Stimulated activated naive CD8-positive, alpha-beta T cell treated with anti-CD3 and anti-CD28 coated beads, Interleukin-15, amount 100 ng/mL, for 72 hours (primary cell): ENCODE measurements around the gene ATG5.
"Not testable (repeated sequence)": the region's sequence is repeated elsewhere in the genome, so short reads cannot be mapped to it uniquely, and the experiment has no call there.

ENCODE experiments used
- ATAC-seq: fragments of 150-1000 bp; cut with Tn5 transposase; 2 replicates; pipeline ENCODE4 v1.10.0; 2021; ENCODE audit warnings: mild to moderate bottlenecking, moderate library complexity
- DNase-seq, 2 donors: peaks; one replicate each; pipeline ENCODE4 v3.0.0; 2021 to 2022
- H3K27ac Mint-ChIP-seq, 2 donors: one replicate each; pipeline ENCODE4 v1.8.0; 2022; ENCODE audit warnings: mild to moderate bottlenecking in 2 of 2, mixed read lengths in 2 of 2, moderate library complexity in 2 of 2
- H3K27me3 Mint-ChIP-seq: one replicate; pipeline ENCODE4 v1.8.0; 2022; ENCODE audit warnings: mixed read lengths
- H3K4me1 Mint-ChIP-seq: one replicate; pipeline ENCODE4 v1.8.0; 2022; ENCODE audit warnings: mild to moderate bottlenecking, mixed read lengths
- H3K4me3 Mint-ChIP-seq, 2 donors: one replicate each; pipeline ENCODE4 v1.8.0; 2022; ENCODE audit warnings: mild to moderate bottlenecking in 2 of 2, mixed read lengths in 2 of 2, moderate library complexity in 1 of 2
- H3K9me3 Mint-ChIP-seq, 2 donors: one replicate each; pipeline ENCODE4 v1.8.0; 2022; ENCODE audit warnings: mixed read lengths in 2 of 2

The ATG5 gene

DNA sequence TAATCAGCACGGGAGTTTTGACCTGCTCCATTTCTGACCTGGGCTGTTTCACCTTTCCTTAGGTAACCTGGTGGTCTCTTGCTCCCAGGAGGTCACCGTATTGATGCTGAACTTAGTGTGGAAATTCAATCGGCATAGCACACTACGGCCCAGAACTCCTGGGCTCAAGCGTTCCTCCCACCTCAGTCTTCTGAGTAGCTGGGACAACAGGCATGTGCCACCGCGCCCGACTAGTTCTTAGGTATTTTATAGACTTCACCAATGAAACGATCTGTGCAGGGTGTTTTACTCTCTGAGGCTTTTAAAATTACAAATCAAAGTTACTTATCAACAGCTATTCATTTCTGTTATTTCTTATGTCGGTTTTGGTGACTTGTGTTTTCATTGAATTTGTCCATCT lies 42.1 kb downstream of the ATG5 start:
- H3K4me1 Mint-ChIP-seq = peaks cover 35% of the 10 kb centered on the region
- H3K27me3 Mint-ChIP-seq = no peaks in the 10 kb centered on the region
- no peak overlapping the region for H3K27ac Mint-ChIP-seq
- H3K9me3 Mint-ChIP-seq = no peaks in the 10 kb centered on the region
- ATAC-seq = no peak
- no peak for DNase-seq
- no peak overlapping the region for H3K4me3 Mint-ChIP-seq

GRCh38 chr6:106281661-106282060 lies 43.9 kb downstream of the ATG5 start:
- no peak overlapping the region for H3K27ac Mint-ChIP-seq
- no peaks in the 10 kb centered on the region for H3K9me3 Mint-ChIP-seq
- no peak for DNase-seq
- peaks cover 36% of the 10 kb centered on the region for H3K4me1 Mint-ChIP-seq
- ATAC-seq = peak; percentile 61
- no peak overlapping the region for H3K4me3 Mint-ChIP-seq
- H3K27me3 Mint-ChIP-seq = no peaks in the 10 kb centered on the region

DNA sequence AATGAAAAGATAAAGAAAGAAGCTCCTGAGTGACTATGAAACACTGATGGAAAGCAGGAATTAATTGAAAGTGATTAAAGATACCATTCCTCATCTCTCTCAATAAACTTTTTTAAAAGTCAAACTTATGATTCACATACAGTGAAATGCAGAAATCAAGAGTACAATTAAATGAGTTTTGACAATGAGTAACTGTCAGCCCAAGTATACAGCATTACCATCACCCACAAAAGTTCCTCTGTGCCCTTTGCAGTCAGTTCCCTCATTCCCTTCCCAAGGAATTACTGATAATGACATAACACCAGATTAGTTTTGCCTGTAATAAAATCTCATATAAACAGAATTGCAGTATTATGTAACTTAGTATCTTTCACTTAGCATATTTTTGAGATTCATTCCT lies 44.5 kb downstream of the ATG5 start:
- DNase-seq (no peak), ATAC-seq (no peak)
- Mint-ChIP-seq H3K9me3 (no peaks in the 10 kb centered on the region), H3K4me3 (no peak overlapping the region), H3K27ac (no peak overlapping the region), H3K4me1 (peaks cover 40% of the 10 kb centered on the region), H3K27me3 (no peaks in the 10 kb centered on the region)

GRCh38 chr6:106279179-106279578 lies 46.4 kb downstream of the ATG5 start:
- Mint-ChIP-seq H3K27me3 (no peaks in the 10 kb centered on the region), H3K9me3 (no peaks in the 10 kb centered on the region), H3K4me3 (no peak overlapping the region), H3K27ac (no peak overlapping the region), H3K4me1 (peaks cover 44% of the 10 kb centered on the region)
- ATAC-seq (peak; percentile 82), DNase-seq (no peak)

- H3K27me3 Mint-ChIP-seq = no peaks in the 10 kb centered on the region
- H3K27ac Mint-ChIP-seq = no peak overlapping the region
- no peak for ATAC-seq
- H3K4me3 Mint-ChIP-seq = no peak overlapping the region
- DNase-seq = no peak
- H3K9me3 Mint-ChIP-seq = no peaks in the 10 kb centered on the region
- peaks cover 24% of the 10 kb centered on the region for H3K4me1 Mint-ChIP-seq
These were observed 49.9 kb downstream of the ATG5 start for GRCh38 chr6:106275692-106276091.

DNA sequence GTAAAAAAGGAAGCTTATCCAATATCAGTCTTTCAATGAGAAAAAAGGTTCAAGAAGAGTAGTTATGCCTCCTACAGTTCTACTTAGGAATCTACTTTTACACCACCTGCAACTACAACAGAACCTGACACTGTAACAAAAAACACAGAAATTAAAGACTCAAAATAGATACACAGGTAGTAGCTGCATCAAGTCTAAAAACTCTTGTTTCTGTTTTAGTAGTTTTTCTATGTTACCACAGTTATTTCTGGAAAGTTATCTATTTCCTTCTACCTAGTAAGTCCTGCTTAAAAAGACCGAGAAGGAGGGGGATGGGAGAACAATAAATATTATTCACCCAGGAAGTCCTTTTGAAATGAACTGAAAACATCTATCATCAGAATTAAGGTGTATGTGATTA lies 52.5 kb downstream of the ATG5 start:
- Mint-ChIP-seq H3K27me3 (no peaks in the 10 kb centered on the region), H3K27ac (peak overlapping the region in 1 of 2 donors; percentile 44), H3K9me3 (no peaks in the 10 kb centered on the region), H3K4me1 (peaks cover 10% of the 10 kb centered on the region), H3K4me3 (no peak overlapping the region)
- ATAC-seq (no peak), DNase-seq (no peak)

DNA sequence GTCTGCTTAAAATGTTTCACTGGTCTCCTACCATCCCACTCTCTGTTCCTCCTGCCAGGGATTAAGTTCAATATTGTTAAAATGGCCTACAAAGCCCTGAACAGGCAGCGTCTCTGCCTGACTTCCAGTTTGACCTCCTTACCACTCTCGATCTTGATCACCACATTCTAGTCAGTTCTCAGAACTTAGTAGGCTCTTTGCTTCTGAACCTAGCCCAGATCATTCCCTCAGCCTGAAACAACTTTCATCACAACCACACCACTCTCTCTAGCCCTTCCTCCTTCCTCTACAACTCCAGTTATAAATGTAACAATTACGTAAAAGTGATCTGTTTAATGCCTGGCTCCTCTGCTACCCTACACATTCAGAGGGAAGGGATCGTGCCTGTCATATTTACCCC lies 53.3 kb downstream of the ATG5 start:
- H3K4me3 Mint-ChIP-seq = no peak overlapping the region
- H3K27ac Mint-ChIP-seq = no peak overlapping the region
- peaks cover 0 to under 1% of the 10 kb centered on the region in 2 donors for H3K9me3 Mint-ChIP-seq
- peaks cover 10% of the 10 kb centered on the region for H3K4me1 Mint-ChIP-seq
- DNase-seq (no peak), ATAC-seq (no peak)
- no peaks in the 10 kb centered on the region for H3K27me3 Mint-ChIP-seq

GRCh38 chr6:106270414-106270813 lies 55.1 kb downstream of the ATG5 start:
- no peak overlapping the region for H3K4me3 Mint-ChIP-seq
- peaks cover 9 to 15% of the 10 kb centered on the region in 2 donors for H3K9me3 Mint-ChIP-seq
- H3K27ac Mint-ChIP-seq = no peak overlapping the region
- peaks cover 8% of the 10 kb centered on the region for H3K4me1 Mint-ChIP-seq
- DNase-seq (no peak), ATAC-seq (no peak)
- H3K27me3 Mint-ChIP-seq = no peaks in the 10 kb centered on the region

DNA sequence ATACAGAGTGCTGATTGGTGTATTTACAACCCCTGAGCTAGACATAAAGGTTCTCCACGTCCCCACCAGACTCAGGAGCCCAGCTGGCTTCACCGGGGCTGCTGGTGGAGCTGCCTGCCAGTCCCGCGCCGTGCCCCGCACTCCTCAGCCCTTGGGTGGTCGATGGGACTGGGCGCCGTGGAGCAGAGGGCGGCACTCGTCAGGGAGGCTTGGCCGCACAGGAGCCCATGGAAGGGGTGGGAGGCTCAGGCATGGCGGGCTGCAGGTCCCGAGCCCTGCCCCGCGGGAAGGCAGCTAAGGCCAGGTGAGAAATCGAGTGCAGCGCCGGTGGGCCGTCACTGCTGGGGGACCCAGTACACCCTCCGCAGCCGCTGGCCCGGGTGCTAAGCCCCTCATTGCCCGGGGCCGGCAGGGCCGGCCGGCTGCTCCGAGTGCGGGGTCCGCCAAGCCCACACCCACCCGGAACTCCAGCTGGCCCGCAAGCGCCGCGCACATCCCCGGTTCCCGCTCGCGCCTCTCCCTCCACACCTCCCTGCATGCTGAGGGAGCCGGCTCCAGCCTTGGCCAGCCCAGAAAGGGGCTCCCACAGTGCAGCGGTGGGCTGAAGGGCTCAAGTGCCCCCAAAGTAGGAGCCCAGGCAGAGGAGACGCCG lies 56.2 kb downstream of the ATG5 start:
- H3K4me3 Mint-ChIP-seq, H3K27me3 Mint-ChIP-seq, H3K27ac Mint-ChIP-seq, DNase-seq, ATAC-seq: not testable (repeated sequence)
- peaks cover 20 to 22% of the 10 kb centered on the region in 2 donors for H3K9me3 Mint-ChIP-seq
- H3K4me1 Mint-ChIP-seq = peaks cover 11% of the 10 kb centered on the region

DNA sequence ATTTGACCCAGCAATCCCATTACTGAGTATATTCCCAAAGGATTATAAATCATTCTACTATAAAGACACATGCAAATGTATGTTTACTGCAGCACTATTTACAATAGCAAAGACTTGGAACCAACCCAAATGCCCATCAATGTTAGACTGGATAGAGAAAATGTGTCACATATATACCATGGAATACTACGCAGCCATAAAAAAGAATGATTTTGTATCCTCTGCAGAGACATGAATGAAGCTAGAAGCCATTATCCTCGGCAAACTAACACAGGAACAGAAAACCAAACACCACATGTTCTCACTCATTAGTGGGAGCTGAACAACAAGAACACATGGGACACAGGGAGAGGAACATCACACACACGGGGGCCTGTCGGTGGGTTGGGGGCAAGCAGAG lies 57.1 kb downstream of the ATG5 start:
- not testable (repeated sequence) for H3K4me3 Mint-ChIP-seq, H3K27me3 Mint-ChIP-seq, H3K27ac Mint-ChIP-seq, DNase-seq, ATAC-seq
- Mint-ChIP-seq H3K9me3 (peaks cover 22 to 23% of the 10 kb centered on the region in 2 donors), H3K4me1 (peaks cover 11% of the 10 kb centered on the region)

- not testable (repeated sequence) for H3K27me3 Mint-ChIP-seq, ATAC-seq, H3K27ac Mint-ChIP-seq, H3K4me3 Mint-ChIP-seq, DNase-seq
- peaks cover 11% of the 10 kb centered on the region for H3K4me1 Mint-ChIP-seq
- peaks cover 22 to 23% of the 10 kb centered on the region in 2 donors for H3K9me3 Mint-ChIP-seq
These were observed 61.1 kb downstream of the ATG5 start for GRCh38 chr6:106264433-106264832.

DNA sequence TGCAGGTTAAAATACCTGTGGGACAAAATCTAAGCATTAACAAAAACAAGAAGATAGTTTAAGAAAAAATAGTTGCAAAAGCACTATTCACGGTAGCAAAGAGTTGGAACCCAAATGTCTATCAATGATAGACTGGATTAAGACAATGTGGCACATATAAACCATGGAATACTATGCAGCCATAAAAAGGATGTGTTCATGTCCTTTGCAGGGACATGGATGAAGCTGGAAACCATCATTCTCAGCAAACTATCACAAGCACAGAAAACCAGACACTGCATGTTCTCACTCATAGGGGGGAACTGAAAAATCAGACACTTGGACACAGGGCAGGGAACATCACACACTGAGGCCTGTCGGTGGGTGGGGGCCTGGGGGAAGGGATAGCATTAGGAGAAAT lies 65.8 kb downstream of the ATG5 start:
- not testable (repeated sequence) for H3K4me3 Mint-ChIP-seq, H3K4me1 Mint-ChIP-seq, H3K27ac Mint-ChIP-seq, ATAC-seq, H3K9me3 Mint-ChIP-seq, H3K27me3 Mint-ChIP-seq, DNase-seq

DNA sequence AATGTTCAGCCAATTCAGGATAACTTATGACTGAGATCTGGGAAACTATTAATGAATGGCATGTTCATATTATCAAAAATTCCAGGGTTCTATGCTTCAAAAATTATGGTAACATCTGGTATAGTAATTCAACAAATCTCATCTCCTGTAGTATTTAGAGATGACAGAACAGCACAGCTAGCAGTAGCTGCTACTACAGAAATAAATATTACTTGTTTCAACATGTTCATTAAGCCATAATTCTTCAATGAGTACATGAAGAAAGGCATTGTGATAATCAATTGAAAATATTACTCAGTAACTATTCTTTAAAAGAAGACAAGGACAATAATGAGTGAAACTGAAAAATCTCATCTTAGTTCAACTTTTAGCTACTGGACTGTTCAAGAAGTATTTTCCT lies 66.8 kb downstream of the ATG5 start:
- no peak for ATAC-seq
- Mint-ChIP-seq H3K27me3 (no peaks in the 10 kb centered on the region), H3K4me1 (peaks cover 1% of the 10 kb centered on the region), H3K4me3 (no peak overlapping the region), H3K27ac (no peak overlapping the region), H3K9me3 (no peaks in the 10 kb centered on the region)
- no peak for DNase-seq

DNA sequence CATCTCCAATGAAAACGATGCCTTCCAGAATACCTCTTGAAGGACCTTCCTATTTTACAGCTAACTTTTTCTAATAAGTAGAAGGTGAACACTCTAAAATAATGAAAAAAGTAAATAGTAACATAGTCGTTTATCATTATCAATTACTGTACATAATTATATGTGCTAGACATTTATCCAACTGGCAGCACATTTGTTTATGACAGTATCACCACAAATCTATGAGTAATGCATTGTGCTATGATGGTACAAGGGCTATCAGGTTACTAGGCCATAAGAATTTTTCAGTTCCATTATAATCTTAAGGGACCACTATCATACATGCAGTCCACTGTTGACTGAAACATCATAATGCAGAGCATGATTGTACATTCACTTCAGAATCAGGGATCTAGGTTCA lies 68.4 kb downstream of the ATG5 start:
- Mint-ChIP-seq H3K4me3 (no peak overlapping the region), H3K27ac (no peak overlapping the region), H3K4me1 (peaks cover 16% of the 10 kb centered on the region), H3K9me3 (no peaks in the 10 kb centered on the region), H3K27me3 (no peaks in the 10 kb centered on the region)
- no peak for ATAC-seq
- DNase-seq = no peak

GRCh38 chr6:106256201-106256968 lies 69.2 kb downstream of the ATG5 start:
- H3K4me3 Mint-ChIP-seq = no peak overlapping the region
- ATAC-seq (no peak), DNase-seq (no peak)
- H3K27me3 Mint-ChIP-seq = no peaks in the 10 kb centered on the region
- H3K9me3 Mint-ChIP-seq = no peaks in the 10 kb centered on the region
- H3K27ac Mint-ChIP-seq = no peak overlapping the region
- peaks cover 16% of the 10 kb centered on the region for H3K4me1 Mint-ChIP-seq

DNA sequence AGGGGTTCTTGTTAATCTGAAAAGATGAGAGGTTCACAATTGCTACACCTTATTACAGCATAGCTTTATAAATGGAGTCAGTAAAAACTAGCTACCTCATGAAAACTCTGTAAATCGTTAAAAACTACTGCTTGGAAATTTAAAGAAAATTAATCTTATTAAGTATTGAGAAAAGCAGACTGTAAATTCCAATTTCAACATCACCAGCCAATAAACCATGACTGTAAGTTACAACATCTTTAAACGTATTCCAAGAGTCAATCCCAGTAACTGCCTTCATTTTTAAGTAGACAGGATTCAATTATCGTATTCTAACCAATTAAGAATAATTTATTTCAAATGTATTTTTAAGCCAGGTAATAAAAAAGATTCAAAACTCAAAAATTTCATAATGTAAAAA lies 70.3 kb downstream of the ATG5 start:
- no peak overlapping the region for H3K27ac Mint-ChIP-seq
- ATAC-seq (no peak), DNase-seq (no peak)
- peaks cover 22% of the 10 kb centered on the region for H3K4me1 Mint-ChIP-seq
- H3K27me3 Mint-ChIP-seq = no peaks in the 10 kb centered on the region
- no peaks in the 10 kb centered on the region for H3K9me3 Mint-ChIP-seq
- no peak overlapping the region for H3K4me3 Mint-ChIP-seq
